HepG2 (cell line): ENCODE measurements around the gene SLBP. TPM values are rescaled to one million over a fixed set of nuclear protein-coding genes. Genes with fewer than 3 reads are reported as not detected.

Source experiments
- SMARCE1 ChIP-seq: fragments of 450-650 bp; IDR thresholded peaks from 2 replicates; pipeline ENCODE4 v1.6.1; 2017; ENCODE audit warnings: borderline replicate concordance
- SPEN ChIP-seq: sonication (generic); formaldehyde crosslinking; IDR thresholded peaks from 2 replicates; pipeline ENCODE4 v1.5.1; 2020; ENCODE audit warnings: low read depth, mild to moderate bottlenecking, missing genetic modification reagents
- YEATS2 ChIP-seq: sonication (generic); formaldehyde crosslinking; IDR thresholded peaks from 2 replicates; pipeline ENCODE4 v1.4.0; 2020; ENCODE audit warnings: missing genetic modification reagents, borderline replicate concordance
- ZMYM3 ChIP-seq: sonication (generic); formaldehyde crosslinking; IDR thresholded peaks from 2 replicates; pipeline ENCODE4 v1.5.1; 2020; ENCODE audit warnings: mild to moderate bottlenecking, missing genetic modification reagents
- ZNF3 ChIP-seq: IDR thresholded peaks from 2 replicates; pipeline ENCODE4 v1.7.0; 2017; ENCODE audit warnings: inconsistent platforms
- ZNF460 ChIP-seq: sonication (generic); formaldehyde crosslinking; IDR thresholded peaks from 2 replicates; pipeline ENCODE4 v1.5.1; 2020; ENCODE audit warnings: missing genetic modification reagents, mild to moderate bottlenecking, borderline replicate concordance
- ZNF605 ChIP-seq: sonication (generic); formaldehyde crosslinking; IDR thresholded peaks from 2 replicates; pipeline ENCODE4 v1.8.0; 2022; ENCODE audit warnings: mild to moderate bottlenecking, missing genetic modification reagents
- ZNF878 ChIP-seq: sonication (generic); formaldehyde crosslinking; IDR thresholded peaks from 2 replicates; pipeline ENCODE4 v1.8.1; 2023; ENCODE audit warnings: mild to moderate bottlenecking, missing genetic modification reagents, moderate library complexity
- ZSCAN20 ChIP-seq: sonication (generic); formaldehyde crosslinking; IDR thresholded peaks from 2 replicates; pipeline ENCODE4 v1.4.0; 2020; ENCODE audit warnings: missing genetic modification reagents, mild to moderate bottlenecking, borderline replicate concordance
- polyA plus RNA-seq, 8 experiments: library from polyadenylated mRNA; depleted of rRNA in 3 of 8; stranded (reverse) in 7 of 8; unstranded in 1 of 8; fragments of >200 nt; fragmentation: Illumina TruSeq in 4 of 8; extraction: Trizol in 4 of 8; gene quantifications; 2 replicates each; pipeline versions ENCODE4 v1.2.1 to v1.2.3, GENCODE V29; 2011 to 2016; ENCODE audit warnings: low read depth in 4 of 8, missing spikeins in 1 of 8, mixed read lengths in 1 of 8; ENCODE audit not compliant: insufficient read depth in 1 of 8
- total RNA-seq, 5 experiments: library from RNA; depleted of rRNA; stranded (reverse); fragments of >200 nt; fragmentation: Illumina TruSeq; extraction: Trizol; gene quantifications; 2 replicates each; pipeline ENCODE4 v1.2.3, GENCODE V29; 2016; ENCODE audit warnings: low read depth in 1 of 5
- TF ChIP-seq, protein P1 (sequence below): sonication (generic); formaldehyde crosslinking; IDR thresholded peaks from 2 replicates; pipeline ENCODE4 v1.4.0; 2020; ENCODE audit warnings: missing genetic modification reagents, borderline replicate concordance
- TF ChIP-seq, protein P2 (sequence below): sonication (generic); formaldehyde crosslinking; IDR thresholded peaks from 2 replicates; pipeline ENCODE4 v1.5.0; 2020; ENCODE audit warnings: mild to moderate bottlenecking, low read depth, missing genetic modification reagents, borderline replicate concordance
- TF ChIP-seq, protein P3 (sequence below): sonication (generic); formaldehyde crosslinking; IDR thresholded peaks from 2 replicates; pipeline ENCODE4 v1.8.0; 2022; ENCODE audit warnings: low read depth, missing genetic modification reagents
- TF ChIP-seq, protein P4 (sequence below): sonication (generic); formaldehyde crosslinking; IDR thresholded peaks from 2 replicates; pipeline ENCODE4 v1.4.0; 2020; ENCODE audit warnings: low read depth, missing genetic modification reagents
- TF ChIP-seq, protein P5 (sequence below): sonication (generic); formaldehyde crosslinking; IDR thresholded peaks from 2 replicates; pipeline ENCODE4 v1.8.1; 2023; ENCODE audit warnings: mild to moderate bottlenecking, moderate library complexity, missing genetic modification reagents

Gene SLBP
- total and polyA plus RNA-seq, 2 of the 13 experiments (the other 11 are each of a cell fraction or from before 2014, with no cell fraction given) = 43.9 to 104 TPM

DNA sequence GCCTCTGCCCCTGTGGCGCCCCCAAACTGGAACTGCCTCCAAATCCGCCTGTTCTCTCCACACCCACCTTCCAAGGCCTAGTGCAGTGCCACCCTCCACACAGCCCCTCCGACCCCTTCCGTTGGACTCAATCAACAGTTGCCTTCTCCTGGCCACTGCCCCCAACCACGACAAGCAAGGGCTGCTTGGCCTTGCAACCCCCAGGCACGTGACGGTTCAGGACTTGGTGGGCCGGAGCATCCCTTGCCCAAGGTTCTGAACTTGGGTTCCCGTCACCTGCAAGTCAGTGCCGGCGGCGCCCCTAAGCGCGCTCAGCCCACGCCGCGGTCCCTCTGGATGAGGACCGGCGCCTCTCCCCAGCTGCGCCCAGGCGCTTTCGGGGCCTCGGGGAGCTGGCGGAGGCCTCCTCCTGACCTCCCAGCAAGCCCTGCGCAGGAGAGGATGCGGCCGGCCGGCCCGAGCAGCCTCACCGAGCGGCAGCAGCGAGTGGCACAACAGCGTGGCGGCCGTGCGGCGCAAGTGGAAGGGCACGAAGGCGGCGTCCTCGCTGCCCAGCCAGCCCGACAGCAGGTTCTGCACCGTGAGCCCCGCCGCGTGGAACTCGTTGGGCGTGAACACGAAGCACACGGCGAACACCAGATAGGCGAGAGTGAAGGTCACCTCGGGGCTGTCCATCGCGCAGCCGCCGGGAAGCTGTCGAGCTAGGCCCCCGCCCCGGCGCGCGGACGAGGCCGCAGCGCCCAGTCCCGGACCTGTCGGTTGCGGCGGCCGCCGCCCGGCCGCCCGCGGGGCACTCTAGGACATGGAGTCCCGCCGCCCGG, 8.3 kb upstream of the SLBP start (continued):
- TF ChIP-seq, protein P1, sequence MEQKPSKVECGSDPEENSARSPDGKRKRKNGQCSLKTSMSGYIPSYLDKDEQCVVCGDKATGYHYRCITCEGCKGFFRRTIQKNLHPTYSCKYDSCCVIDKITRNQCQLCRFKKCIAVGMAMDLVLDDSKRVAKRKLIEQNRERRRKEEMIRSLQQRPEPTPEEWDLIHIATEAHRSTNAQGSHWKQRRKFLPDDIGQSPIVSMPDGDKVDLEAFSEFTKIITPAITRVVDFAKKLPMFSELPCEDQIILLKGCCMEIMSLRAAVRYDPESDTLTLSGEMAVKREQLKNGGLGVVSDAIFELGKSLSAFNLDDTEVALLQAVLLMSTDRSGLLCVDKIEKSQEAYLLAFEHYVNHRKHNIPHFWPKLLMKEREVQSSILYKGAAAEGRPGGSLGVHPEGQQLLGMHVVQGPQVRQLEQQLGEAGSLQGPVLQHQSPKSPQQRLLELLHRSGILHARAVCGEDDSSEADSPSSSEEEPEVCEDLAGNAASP = no peak
- TF ChIP-seq SPEN (no peak), SMARCE1 (no peak), ZMYM3 (CRISPR knock-in tag) (no peak), ZNF878 (no peak), YEATS2 (CRISPR knock-in tag) (no peak), ZNF605 (peak; percentile 48; the same call in 1 of the 2 replicates), ZSCAN20 (CRISPR knock-in tag) (no peak; the same call in 1 of the 2 replicates), ZNF3 (CRISPR knock-in tag) (no peak), ZNF460 (no peak)
- TF ChIP-seq, protein P2, sequence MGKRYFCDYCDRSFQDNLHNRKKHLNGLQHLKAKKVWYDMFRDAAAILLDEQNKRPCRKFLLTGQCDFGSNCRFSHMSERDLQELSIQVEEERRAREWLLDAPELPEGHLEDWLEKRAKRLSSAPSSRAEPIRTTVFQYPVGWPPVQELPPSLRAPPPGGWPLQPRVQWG (CRISPR knock-in tag) = no peak
- TF ChIP-seq, protein P3, sequence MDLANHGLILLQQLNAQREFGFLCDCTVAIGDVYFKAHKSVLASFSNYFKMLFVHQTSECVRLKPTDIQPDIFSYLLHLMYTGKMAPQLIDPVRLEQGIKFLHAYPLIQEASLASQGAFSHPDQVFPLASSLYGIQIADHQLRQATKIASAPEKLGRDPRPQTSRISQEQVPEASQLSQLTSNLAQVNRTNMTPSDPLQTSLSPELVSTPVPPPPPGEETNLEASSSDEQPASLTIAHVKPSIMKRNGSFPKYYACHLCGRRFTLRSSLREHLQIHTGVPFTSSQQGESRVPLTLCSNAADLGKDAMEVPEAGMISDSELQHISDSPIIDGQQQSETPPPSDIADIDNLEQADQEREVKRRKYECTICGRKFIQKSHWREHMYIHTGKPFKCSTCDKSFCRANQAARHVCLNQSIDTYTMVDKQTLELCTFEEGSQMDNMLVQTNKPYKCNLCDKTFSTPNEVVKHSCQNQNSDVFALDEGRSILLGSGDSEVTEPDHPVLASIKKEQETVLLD (CRISPR knock-in tag) = 0 out of 2 replicates have a peak, but pooled peaks have one; percentile 15
- TF ChIP-seq, protein P4, sequence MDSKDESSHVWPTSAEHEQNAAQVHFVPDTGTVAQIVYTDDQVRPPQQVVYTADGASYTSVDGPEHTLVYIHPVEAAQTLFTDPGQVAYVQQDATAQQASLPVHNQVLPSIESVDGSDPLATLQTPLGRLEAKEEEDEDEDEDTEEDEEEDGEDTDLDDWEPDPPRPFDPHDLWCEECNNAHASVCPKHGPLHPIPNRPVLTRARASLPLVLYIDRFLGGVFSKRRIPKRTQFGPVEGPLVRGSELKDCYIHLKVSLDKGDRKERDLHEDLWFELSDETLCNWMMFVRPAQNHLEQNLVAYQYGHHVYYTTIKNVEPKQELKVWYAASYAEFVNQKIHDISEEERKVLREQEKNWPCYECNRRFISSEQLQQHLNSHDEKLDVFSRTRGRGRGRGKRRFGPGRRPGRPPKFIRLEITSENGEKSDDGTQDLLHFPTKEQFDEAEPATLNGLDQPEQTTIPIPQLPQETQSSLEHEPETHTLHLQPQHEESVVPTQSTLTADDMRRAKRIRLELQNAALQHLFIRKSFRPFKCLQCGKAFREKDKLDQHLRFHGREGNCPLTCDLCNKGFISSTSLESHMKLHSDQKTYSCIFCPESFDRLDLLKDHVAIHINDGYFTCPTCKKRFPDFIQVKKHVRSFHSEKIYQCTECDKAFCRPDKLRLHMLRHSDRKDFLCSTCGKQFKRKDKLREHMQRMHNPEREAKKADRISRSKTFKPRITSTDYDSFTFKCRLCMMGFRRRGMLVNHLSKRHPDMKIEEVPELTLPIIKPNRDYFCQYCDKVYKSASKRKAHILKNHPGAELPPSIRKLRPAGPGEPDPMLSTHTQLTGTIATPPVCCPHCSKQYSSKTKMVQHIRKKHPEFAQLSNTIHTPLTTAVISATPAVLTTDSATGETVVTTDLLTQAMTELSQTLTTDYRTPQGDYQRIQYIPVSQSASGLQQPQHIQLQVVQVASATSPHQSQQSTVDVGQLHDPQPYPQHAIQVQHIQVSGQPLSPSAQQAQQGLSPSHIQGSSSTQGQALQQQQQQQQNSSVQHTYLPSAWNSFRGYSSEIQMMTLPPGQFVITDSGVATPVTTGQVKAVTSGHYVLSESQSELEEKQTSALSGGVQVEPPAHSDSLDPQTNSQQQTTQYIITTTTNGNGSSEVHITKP (CRISPR knock-in tag) = no peak; the same call in 1 of the 2 replicates
- TF ChIP-seq, protein P5, sequence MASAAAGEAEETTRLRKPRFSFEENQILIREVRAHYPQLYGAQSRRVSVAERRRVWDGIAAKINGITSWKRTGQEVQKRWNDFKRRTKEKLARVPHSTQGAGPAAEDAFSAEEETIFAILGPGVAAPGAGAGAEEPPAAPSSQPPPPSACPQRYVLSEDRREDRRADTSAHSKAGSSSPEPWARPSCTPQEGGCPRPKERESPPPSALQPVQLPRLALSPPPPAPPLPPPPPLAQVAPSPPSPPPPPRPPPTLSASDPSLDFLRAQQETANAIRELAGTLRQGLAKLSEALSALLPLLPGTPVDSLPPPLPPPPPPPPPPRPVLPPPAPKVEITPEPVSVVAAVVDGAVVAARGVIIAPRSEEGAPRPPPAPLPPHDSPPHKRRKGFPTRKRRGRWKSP = no peak
